ENCODE results near the gene GALR1.
"Not testable (repeated sequence)": the region's sequence is repeated elsewhere in the genome, so short reads cannot be mapped to it uniquely, and the experiment has no call there.

Gene GALR1, protein sequence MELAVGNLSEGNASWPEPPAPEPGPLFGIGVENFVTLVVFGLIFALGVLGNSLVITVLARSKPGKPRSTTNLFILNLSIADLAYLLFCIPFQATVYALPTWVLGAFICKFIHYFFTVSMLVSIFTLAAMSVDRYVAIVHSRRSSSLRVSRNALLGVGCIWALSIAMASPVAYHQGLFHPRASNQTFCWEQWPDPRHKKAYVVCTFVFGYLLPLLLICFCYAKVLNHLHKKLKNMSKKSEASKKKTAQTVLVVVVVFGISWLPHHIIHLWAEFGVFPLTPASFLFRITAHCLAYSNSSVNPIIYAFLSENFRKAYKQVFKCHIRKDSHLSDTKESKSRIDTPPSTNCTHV

DNA sequence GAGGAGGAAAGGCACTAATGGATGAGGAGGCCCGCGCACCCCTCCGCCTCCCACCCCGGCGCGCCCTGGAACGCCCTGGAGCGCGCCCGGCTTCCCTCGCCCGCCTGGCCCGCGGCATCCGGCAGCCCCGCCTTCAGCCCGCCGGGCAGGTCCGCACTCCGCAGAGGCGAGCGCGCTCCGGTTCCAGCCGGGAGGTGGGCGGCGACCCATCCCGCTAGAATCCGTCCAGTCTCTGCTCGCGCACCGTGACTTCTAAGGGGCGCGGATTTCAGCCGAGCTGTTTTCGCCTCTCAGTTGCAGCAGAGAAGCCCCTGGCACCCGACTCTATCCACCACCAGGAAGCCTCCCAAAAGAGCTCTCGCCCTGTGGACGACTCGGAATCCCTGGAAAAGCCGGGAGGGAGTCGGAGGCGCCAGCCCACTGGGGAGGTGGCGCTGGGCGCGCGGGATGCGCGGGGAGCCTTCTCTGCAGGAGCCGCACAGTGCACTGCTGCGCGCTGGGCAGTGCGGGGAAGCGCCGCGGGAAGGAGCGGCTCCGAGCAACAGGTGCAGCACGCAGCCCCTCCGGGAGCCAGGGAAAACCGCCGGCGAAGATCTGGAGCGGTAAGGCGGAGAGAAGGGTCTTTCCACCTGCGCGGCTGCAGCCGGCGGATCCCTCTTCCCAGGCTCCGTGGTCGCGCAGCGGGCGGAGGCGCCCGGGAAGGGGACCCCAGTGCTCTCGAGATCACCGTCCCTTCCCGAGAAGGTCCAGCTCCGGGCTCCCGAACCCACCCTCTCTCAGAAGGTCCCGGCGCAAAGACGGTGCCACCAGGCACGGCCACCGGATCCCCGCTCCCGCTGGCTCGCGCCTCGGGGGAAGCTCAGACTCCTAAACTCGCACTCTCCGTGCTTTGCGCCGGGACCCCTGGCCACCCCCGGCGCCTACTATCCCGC lies at the start of gene GALR1:
GALR1 (plus strand) TSS at position 280 of the 932 bp plus-strand sequence. CDS start 701 bp downstream, outside the sequence.
- H3K4me3 ChIP-seq (ENCODE audit: low read depth, low read length), result peak within 1 kb of the TSS; percentile 57

- no peak overlapping the region for H3K4me3 ChIP-seq (ENCODE audit: low read depth, low read length)
These were observed 48.1 kb upstream of the GALR1 start for GRCh38 chr18:77201506-77201905.

- no peak overlapping the region for H3K4me3 ChIP-seq (ENCODE audit: low read depth, low read length)
These were observed 47.3 kb upstream of the GALR1 start for GRCh38 chr18:77202329-77202728.

DNA sequence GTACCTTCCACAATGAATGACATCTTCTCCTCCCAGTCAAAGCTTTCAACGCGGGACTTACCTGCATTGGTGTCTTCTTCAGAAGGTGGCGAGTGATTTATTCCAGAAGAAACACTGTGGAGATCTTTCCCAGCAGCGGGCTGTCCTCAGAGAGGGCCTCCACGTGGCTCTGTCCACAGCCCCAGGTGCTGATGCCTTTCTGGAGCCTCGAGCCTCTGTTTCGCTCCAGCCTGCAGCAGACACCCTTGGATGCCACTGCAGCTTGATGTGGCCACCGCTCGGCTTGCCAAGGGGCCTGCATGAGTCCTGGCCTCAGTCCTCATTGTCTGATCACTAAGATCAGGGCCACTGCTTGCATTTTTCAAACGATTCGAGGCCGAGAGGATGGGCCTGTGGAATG lies 46.6 kb upstream of the GALR1 start:
- no peak overlapping the region for H3K4me3 ChIP-seq (ENCODE audit: low read depth, low read length)

DNA sequence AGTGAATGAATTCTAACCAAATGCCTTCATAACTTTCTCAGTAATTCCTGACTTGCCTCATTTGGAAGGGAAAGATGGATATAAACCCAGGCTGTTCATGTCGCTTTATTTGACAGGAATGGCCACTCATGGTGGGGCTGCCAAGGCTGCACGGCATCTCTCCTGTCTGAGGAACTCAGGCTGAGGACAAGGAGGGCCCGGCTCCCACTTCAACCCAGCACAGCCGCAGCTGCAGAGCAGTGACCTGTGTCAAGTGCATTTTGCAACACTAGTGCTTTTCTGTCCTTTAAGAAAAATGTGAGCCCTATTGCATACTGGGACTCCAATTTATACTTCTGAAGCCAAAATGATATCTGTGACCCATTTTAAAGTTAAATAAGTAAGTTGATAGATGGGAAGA lies 45.8 kb upstream of the GALR1 start:
- H3K4me3 ChIP-seq (ENCODE audit: low read depth, low read length), result no peak overlapping the region

DNA sequence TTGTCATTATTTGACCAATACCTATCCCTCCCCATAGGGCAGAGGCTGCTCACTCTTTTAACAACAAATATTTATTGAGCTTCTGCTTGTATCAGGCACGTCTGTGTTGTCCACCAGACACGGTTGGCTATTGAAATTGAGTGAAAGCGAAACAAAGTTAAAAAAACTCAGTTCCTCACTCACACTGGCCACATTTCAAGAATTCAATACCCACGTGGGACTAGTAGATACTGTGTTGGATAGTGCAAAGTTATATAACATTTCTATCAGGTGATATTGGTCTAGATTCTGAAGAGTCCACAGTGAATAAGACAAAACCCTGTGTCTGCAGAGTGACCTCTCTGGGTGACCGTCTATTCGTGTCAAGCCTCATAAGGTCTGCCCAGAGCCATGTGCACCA lies 43.9 kb upstream of the GALR1 start:
- H3K4me3 ChIP-seq (ENCODE audit: low read depth, low read length), result no peak overlapping the region

GRCh38 chr18:77206676-77207374 lies 42.8 kb upstream of the GALR1 start:
- H3K4me3 ChIP-seq (ENCODE audit: low read depth, low read length), result no peak overlapping the region

GRCh38 chr18:77207540-77207939 lies 42.1 kb upstream of the GALR1 start:
- no peak overlapping the region for H3K4me3 ChIP-seq (ENCODE audit: low read depth, low read length)

- H3K4me3 ChIP-seq (ENCODE audit: low read depth, low read length), result no peak overlapping the region
These were observed 40.7 kb upstream of the GALR1 start for GRCh38 chr18:77208964-77209363.

- H3K4me3 ChIP-seq (ENCODE audit: low read depth, low read length), result no peak overlapping the region
These were observed 40.1 kb upstream of the GALR1 start for GRCh38 chr18:77209587-77209986.

GRCh38 chr18:77210249-77210648 lies 39.4 kb upstream of the GALR1 start:
- no peak overlapping the region for H3K4me3 ChIP-seq (ENCODE audit: low read depth, low read length)

- no peak overlapping the region for H3K4me3 ChIP-seq (ENCODE audit: low read depth, low read length)
These were observed 31.0 kb upstream of the GALR1 start for GRCh38 chr18:77218642-77219041.

DNA sequence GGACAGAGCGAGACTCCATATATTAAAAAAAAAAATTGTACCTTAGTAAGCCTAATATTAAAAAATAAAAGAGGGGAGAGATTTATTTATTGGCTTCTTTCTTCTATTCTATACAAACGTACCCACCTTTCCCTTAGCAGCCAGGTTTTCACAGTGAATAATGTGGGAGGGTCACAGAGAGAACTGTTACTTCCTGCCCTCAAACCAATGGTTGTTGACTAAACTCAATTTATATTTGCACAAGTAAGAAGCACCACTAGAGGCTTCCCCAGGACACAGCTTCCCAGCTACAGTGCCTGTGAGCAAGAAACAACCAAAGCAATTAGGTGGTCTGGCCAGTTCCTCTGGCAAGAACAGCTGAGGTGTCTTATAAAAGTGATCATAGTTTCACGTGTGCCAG lies 28.9 kb upstream of the GALR1 start:
- no peak overlapping the region for H3K4me3 ChIP-seq (ENCODE audit: low read depth, low read length)

- H3K4me3 ChIP-seq (ENCODE audit: low read depth, low read length), result no peak overlapping the region
These were observed 27.2 kb upstream of the GALR1 start for GRCh38 chr18:77222464-77222863.

DNA sequence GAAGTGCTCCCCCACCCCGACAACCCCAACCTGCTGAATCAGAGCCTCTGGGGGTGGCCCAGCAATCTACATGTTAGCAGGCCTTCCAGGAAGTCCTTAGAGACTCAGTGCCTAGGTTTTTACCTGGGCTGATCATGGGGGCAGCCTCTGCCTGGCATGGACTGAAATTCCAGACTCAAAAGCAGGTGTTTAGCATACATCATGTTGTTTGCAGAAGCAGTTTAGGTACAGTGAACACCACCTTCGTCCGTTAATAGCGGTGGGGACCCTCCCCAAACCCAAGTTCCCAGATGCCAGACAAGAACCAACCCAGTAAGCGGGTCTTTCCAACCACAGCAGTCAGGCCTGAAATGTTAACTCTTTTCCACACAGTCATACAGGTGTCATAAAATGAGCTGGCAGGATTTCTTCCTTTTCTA lies 26.4 kb upstream of the GALR1 start:
- no peak overlapping the region for H3K4me3 ChIP-seq (ENCODE audit: low read depth, low read length)

GRCh38 chr18:77223653-77224052 lies 26.0 kb upstream of the GALR1 start:
- H3K4me3 ChIP-seq (ENCODE audit: low read depth, low read length), result no peak overlapping the region

DNA sequence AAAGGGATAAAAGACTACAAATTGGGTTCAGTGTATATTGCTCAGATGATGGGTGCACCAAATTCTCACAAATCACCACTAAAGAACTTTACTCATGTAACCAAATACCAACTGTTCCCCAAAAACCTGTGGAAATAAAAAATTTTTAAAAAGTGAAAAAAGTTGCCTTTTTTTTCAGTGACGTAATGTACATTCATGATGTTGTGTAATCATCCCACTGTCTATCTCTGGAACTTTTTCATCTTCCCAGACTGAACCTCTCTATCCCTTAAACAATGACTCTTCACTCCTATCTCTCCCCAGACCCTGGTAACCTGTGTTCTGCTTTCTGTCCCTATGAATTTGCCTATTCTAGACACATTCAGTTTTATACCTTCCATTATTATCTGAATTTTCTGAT lies 19.0 kb upstream of the GALR1 start:
- no peak overlapping the region for H3K4me3 ChIP-seq (ENCODE audit: low read depth, low read length)

DNA sequence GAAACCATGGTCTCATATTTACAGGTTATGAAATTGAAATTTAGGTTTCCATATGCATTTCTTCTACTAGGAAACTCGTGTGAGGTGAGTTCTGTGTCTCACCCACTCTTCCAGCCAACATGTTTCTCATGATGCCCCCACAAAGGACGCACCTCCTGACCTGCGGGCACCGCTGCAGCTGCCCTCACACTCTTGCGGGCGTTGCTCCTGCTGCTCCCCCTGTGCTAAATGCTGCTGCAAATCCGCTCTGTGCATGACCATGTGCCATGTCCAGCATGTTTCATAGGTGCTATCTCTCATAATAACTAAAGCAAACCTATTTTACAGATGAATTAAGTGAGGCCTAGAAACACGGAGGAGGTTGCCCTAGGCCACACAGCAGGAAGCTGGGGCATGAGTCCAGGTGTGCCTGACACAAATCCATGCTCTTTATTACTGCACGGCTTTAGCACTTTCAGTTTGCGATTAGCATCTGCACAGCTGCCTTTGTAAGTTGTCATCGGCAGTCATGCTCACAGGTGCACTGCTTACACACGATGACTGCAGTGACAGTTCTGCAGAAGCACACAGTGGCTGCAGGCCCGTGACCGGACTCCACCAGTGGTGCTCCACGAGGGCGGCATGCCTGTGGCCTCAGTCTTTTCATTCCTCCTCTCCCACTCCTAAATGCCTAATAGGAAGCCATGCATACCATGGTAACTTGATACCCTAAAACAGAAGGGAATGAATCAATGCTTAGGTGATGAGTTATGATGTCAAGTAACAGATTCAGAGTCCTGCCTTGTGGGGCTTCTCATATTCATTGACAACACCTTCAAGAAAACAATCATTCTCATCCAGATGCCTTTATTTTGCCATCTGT lies 14.9 kb upstream of the GALR1 start:
- H3K4me3 ChIP-seq (ENCODE audit: low read depth, low read length), result no peak overlapping the region

GRCh38 chr18:77239285-77239684 lies 10.4 kb upstream of the GALR1 start:
- H3K4me3 ChIP-seq (ENCODE audit: low read depth, low read length), result not testable (repeated sequence)

- peak overlapping the region; percentile 57 for H3K4me3 ChIP-seq (ENCODE audit: low read depth, low read length)
These were observed 627 bp upstream of the GALR1 start for GRCh38 chr18:77248873-77249568.
